ENCODE data around the gene LDLRAD3. TPM values are rescaled to one million over a fixed set of nuclear protein-coding genes. Genes with fewer than 3 reads are reported as not detected.
A peak's percentile ranks its signal among the peaks of the same experiment; 100 is the strongest.

The LDLRAD3 gene
- total RNA-seq, 2 donors from 2014 or later = 30.8 to 42.5 TPM

- intact Hi-C loops (cut with DNase I) = no loop called here
- Histone ChIP-seq H3K4me1 (replicated peaks) (peaks cover 7% of the 10 kb centered on the region), H3K9me3 (no peaks in the 10 kb centered on the region), H3K27ac (no peak overlapping the region), H3K36me3 (no peaks in the 10 kb centered on the region), H3K27me3 (replicated peaks; ENCODE audit: insufficient read depth) (no peaks in the 10 kb centered on the region), H3K4me3 (no peak overlapping the region)
- no peak for TF ChIP-seq CTCF (IDR thresholded peaks at IDR 0.05)
- no peak for DNase-seq (ENCODE audit: low spot score)
- 72% methylated on average over 8 of the region's 8 CpGs for whole genome bisulfite sequencing
Observed at GRCh38 chr11:35962369-35963138, 18.7 kb downstream of the LDLRAD3 start.

- TF ChIP-seq POLR2AphosphoS5 (IDR thresholded peaks at IDR 0.05) = no peak
- WGBS = 94% methylated on average over 3 of the region's 3 CpGs
- intact Hi-C loops (cut with DNase I) = no loop called here
- DNase-seq (ENCODE audit: low spot score) = no peak
- Histone ChIP-seq H3K27me3 (replicated peaks; ENCODE audit: insufficient read depth) (no peaks in the 10 kb centered on the region), H3K27ac (no peak overlapping the region), H3K9me3 (no peaks in the 10 kb centered on the region), H3K36me3 (no peaks in the 10 kb centered on the region), H3K4me1 (replicated peaks) (peaks cover 11% of the 10 kb centered on the region), H3K4me3 (no peak overlapping the region)
Observed at GRCh38 chr11:35963911-35964310, 20.0 kb downstream of the LDLRAD3 start.

- Histone ChIP-seq H3K27ac (peak overlapping the region in 1 of 2 donors; percentile 7), H3K9me3 (no peaks in the 10 kb centered on the region), H3K4me3 (no peak overlapping the region), H3K36me3 (no peaks in the 10 kb centered on the region), H3K27me3 (replicated peaks; ENCODE audit: insufficient read depth) (no peaks in the 10 kb centered on the region), H3K4me1 (replicated peaks) (peaks cover 19% of the 10 kb centered on the region)
- WGBS = 85% methylated on average over 2 of the region's 2 CpGs
- TF ChIP-seq POLR2AphosphoS5 (IDR thresholded peaks at IDR 0.05) (no peak), POLR2A (IDR thresholded peaks at IDR 0.05) (no peak), CTCF (IDR thresholded peaks at IDR 0.05) (no peak)
- no peak for DNase-seq (ENCODE audit: low spot score)
- intact Hi-C loops (cut with DNase I) = no loop called here
Observed at GRCh38 chr11:35964841-35965240, 21.0 kb downstream of the LDLRAD3 start.

GRCh38 chr11:35967042-35967441 lies 23.2 kb downstream of the LDLRAD3 start:
- intact Hi-C loops (cut with DNase I) = no loop called here
- peak overlapping the region; percentile 62 to 76 for H3K27ac ChIP-seq
- peaks cover 25% of the 10 kb centered on the region for H3K4me1 ChIP-seq (replicated peaks)
- no peaks in the 10 kb centered on the region for H3K27me3 ChIP-seq (replicated peaks; ENCODE audit: insufficient read depth)
- H3K36me3 ChIP-seq = no peaks in the 10 kb centered on the region
- no peak for DNase-seq (ENCODE audit: low spot score)
- WGBS = 78% methylated on average over 2 of the region's 2 CpGs
- TF ChIP-seq POLR2AphosphoS5 (IDR thresholded peaks at IDR 0.05) (no peak), POLR2A (IDR thresholded peaks at IDR 0.05) (no peak)
- H3K9me3 ChIP-seq = no peaks in the 10 kb centered on the region
- H3K4me3 ChIP-seq = no peak overlapping the region

GRCh38 chr11:35968386-35969088 lies 24.7 kb downstream of the LDLRAD3 start:
- H3K27me3 ChIP-seq (replicated peaks; ENCODE audit: insufficient read depth) = no peaks in the 10 kb centered on the region
- peak overlapping the region; percentile 62 to 76 for H3K27ac ChIP-seq
- TF ChIP-seq POLR2AphosphoS5 (IDR thresholded peaks at IDR 0.05) (no peak), POLR2A (IDR thresholded peaks at IDR 0.05) (no peak), CTCF (IDR thresholded peaks at IDR 0.05) (no peak)
- no peaks in the 10 kb centered on the region for H3K9me3 ChIP-seq
- H3K36me3 ChIP-seq = no peaks in the 10 kb centered on the region
- DNase-seq (ENCODE audit: low spot score) = no peak
- intact Hi-C loops (cut with DNase I) = no loop called here
- H3K4me3 ChIP-seq = no peak overlapping the region
- H3K4me1 ChIP-seq (replicated peaks) = peaks cover 25% of the 10 kb centered on the region
- WGBS = 54% methylated on average over 10 of the region's 10 CpGs

Data from prostate gland (tissue), 2 donors.